Left forelimb (tissue), 1 donor: Measurements from ENCODE around the gene RPRD2.
"Not testable (repeated sequence)": the region's sequence is repeated elsewhere in the genome, so short reads cannot be mapped to it uniquely, and the experiment has no call there.

Source experiments
- DNase-seq: peaks from one replicate; pipeline ENCODE4 v3.0.0-alpha.2; 2018; ENCODE audit warnings: low spot score

The RPRD2 gene

DNA sequence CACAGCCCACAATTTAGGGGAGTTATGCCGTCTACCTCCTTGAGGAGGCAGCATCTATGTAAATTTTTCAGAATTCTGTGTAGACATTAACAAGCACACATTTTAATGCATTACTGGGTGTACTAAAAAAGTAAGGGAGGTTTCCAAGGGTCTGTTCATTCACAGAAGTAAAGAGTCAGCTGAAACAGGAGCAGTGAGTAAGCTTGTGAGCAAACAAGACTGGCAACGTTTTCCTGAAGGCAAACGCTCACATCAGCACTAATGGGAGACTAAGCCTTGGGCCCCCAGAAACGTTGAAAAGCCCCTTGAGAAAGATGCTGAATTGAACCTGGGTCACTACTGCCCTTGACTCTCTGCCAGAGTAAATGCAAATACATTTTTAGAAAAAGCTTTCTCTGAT is 25.7 kb downstream of the RPRD2 start:
- no peak for DNase-seq

DNA sequence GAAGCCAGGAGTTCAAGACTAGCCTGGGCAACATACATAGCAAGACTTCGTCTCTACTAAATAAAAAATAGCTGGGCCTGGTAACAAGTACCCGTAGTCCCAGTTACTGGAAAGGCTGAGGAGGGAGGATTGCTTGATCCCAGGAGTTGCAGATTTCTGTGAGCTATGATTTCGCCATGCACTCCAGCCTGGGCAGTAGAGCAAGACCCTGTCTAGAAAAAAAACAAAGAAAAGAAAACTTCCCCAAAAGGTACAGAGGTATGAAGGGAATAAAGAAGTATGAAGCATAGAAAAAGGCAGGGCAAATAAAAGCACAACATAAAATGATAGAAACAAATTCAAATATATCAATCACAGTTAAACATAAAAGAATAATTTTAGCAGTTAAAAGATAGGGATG is 28.7 kb downstream of the RPRD2 start:
- no peak for DNase-seq

DNA sequence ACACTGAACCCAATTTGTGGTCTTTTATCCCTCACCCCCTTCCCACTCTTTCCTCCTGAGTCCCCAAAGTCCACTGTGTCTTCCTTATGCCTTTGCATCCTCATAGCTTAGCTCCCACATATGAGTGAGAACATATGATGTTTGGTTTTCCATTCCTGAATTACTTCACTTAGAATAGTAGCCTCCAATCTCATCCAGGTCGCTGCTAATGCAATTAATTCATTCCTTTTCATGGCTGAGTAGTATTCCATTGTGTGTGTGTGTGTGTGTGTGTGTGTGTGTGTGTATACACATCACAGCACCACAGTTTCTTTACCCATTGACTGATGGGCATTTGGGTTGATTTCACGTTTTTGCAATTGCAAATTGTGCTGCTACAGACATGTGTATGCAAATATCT is 31.2 kb downstream of the RPRD2 start:
- not testable (repeated sequence) for DNase-seq

DNA sequence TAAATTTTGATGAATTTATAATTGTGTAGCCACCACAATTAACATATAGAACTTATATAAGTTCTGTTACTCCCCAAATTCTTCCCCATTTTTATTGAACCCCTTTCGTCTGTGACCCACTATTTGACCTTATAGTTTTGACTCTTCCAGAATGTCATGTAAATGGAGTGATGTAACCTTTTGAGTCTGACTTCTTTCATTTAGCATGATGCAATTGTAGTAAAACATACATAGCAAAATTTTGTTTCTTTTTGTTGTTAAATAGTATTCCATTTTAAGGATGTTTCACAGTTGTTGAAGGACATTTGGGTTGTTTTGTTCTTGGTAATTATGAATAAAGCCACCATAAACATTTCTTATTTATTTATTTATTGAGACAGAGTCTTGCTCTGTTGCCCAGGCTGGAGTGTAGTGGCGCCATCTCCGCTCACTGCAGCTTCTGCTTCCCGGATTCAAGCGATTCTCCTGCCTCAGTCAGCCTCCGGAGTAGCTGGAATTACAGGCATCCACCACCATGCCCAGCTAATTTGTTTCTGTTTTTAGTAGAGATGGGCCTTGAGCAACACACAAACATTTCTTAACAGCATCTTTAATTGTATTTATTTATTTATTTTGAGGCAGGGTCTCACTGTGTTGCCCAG is 33.6 kb downstream of the RPRD2 start:
- DNase-seq, result no peak

DNA sequence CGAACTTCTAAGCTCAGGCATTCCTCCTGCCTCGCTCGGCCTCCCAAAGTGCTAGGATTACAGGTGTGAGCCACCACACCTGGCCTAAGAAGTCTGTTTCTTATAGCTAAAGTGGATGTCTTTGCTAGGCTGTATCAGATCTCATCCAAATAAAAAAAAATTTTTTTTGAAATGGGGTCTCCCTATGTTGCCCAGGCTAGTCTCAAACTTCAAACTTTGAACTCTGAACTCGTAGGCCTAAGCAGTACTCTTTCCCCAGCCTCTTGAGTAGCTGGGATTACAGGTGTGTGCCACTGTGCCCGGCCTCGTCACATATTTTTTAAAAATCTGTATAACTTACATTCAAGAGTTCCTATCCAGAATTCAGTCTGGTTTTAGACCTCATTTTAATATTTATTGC is 40.5 kb downstream of the RPRD2 start:
- DNase-seq, result no peak

DNA sequence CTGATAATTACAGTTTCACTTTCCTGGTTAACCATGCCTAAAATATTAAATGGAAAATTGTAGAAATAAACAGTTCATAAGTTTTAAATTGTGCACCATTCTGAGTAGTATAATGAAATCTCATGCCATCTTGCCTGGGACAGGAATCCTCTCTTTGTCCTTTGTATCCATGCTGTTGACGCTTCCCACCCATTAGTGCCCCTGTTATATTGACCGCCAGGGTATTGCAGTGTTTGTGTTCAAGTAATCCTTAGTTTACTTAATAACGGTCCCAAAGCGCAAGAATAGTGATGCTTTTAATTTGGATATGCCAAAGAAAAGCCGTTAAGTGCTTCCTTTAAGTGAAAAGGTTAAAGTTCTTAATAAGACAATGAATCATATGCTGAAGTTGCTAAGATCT is 41.7 kb downstream of the RPRD2 start:
- no peak for DNase-seq

DNA sequence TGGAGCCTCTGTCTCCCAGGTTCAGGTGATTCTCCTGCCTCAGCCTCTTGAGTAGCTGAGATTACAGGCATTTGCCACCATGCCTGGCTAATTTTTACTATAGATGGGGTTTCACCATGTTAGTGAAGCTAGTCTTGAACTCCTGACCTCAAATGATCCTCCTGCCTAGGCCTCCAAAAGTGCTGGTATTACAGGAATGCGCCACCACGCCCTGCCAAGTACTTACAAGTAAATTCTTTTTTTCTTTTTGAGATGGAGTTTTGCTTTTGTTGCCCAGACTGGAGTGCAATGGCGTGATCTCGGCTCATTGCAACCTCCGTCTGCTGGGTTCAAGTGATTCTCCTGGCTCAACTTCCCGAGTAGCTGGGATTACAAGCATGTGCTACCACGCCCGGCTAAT is 42.5 kb downstream of the RPRD2 start:
- no peak for DNase-seq

DNA sequence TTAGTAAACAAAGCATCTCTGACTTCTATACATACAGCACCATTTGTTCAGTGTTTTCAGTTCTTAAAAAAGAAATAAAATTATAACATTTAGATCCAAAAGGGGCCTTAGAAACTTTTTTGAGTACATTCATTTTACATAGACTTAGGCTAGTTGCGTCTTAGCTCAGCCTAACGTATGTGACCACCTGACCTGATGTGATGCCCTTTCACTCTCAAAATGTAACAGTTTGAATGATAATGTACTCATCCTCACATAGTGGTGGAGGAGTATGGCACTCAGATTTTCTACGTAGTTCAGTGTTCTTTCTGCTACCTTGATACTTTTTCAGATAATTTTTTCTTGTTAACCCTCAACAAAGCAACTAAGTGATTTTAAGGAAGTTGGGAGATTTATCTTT is 43.4 kb downstream of the RPRD2 start:
- no peak for DNase-seq

DNA sequence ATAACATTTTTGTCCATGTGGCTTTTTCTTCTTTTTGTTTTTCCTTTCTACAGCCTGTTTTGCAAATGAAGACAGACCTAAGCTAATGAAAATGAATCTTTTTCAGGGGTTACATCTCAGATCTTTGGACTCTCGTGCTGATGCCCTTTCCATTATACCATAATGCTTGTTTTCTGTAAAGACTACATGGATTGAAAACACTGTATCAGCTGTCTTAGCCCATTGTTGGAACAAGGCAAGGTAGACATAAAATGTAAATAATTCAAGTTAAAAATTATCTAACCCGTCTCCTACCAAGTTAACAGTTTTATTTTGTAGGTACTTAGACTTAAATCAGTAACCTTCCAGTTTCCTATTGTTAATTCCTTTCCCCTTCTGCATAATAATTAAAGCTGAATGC is 44.9 kb downstream of the RPRD2 start:
- no peak for DNase-seq

DNA sequence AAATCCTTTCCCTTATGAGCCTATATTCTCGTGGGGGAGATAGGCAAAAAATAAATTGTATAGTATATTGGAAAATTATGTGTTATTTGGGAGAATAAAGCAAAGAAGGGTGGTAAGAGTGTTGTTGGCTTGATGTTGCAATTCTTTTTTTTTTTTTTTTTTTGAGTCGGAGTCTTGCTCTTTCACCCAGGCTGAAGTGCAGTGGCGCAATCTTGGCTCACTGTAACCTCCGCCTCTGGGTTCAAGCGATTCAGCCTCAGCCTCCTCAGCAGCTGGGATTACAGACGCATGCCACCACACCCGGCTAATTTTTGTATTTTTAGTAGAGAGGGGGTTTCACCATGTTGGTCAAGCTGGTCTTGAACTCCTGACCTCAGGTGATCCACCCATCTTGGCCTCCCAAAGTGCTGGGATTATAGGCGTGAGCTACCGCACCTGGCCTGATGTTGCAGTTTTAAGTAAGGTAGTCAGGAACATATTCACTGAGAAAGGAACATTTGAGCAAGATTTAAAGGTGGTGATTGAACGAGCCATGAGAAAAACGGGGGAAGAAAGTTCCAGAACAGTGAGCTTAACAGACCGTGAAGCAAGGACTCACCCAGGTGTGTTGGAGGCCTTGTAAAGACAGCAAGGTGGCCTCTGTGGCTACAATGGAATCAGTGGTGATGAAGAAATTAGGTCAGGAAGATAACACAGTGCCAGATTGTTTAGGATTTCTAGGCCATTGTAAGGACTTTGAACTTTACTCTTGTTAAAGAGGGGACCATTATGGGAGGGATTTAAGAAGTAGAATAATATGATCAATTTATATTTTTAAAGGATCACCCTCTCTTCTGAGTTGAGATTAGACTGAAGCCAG is 45.8 kb downstream of the RPRD2 start:
- DNase-seq, result no peak

DNA sequence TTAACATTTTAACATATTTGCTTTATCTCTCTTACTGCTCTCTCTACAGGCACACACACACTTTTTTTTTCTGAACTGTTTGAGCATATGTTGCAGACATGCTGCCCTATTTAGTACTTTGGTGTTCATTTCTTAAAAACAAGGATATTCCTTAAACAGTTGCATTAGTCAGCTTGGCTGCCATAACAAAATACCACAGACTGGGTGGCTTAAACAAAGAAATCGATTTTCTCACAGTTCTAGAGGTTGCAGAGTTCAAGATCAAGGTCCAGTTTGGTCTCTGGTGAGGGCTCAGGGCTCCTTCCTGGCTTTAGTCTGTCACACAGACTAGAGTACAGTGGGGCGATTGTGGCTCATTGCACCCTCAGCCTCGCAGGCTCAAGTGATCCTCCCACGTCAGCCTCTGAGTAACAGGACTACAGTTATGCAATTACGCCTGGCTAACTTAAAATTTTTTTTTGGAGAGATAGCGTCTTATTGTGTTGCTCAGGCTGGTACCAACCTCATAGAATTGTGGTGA is 46.7 kb downstream of the RPRD2 start:
- no peak for DNase-seq

DNA sequence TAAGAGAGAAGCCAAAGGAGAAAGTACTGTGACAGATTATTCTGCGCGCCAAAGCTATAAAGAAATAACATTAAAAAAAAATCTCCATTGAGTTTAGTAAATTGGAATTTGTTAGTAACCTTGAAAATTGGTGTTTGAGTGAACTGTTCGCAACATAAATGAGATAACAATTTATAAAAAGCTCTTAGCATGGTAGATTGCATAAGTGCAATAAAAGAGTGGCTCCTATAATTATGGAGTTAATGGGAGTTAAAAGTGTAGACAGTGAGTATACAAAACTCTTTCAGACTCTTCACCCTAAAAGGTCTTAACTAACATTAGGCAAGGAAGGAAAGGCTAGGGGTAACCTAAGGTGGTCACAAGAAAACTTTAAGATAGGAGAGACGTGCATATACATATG is 50.6 kb downstream of the RPRD2 start:
- DNase-seq, result no peak

DNA sequence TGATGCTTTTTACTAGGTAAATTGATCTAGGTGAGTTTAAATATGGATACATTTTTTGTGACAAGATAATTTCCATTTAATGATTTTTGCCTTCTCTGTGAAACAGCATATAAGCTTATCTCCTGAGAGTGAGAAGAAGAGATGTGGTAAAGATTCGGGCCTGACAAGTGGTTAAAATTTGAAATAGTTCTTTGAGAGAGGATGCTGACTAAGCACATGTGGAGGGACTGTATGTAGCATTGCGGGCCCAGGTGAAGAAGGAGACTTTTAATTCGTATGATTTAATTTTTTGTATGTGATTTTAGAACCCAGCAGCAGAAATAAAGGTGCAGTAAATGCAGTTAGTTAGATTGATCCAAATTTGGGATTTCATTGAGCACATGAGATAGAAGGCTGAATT is 51.9 kb downstream of the RPRD2 start:
- DNase-seq, result no peak

DNA sequence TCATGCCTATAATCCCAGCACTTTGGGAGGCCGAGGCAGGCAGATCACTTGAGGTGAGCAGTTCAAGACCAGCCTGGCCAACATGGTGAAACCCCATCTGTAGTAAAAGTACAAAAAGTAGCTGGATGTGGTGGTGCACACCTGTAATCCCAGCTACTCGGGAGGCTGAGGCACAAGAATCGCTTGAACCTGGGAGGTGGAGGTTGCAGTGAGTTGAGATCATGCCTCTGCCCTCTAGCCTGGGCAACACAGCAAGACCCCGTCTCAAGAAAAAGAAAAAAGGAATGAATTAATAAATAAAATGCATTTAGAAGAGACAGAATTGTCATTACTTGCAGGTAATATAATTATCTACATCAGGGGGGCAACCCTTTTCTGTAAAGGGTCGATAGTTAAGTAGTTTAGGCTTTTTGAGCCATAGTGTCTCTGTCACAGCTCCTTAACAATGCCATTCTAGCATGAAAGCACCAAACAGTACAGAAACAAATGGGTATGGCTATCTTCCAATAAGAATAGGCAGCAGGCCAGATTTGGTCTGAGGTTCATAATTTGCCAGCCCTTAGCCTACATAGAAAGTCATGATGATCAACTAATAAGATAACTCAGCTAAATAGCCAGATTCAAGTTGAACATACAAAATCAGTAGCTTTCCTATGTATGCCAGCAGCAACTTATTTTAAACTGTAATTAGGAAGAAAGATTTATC is 56.8 kb downstream of the RPRD2 start:
- no peak for DNase-seq

DNA sequence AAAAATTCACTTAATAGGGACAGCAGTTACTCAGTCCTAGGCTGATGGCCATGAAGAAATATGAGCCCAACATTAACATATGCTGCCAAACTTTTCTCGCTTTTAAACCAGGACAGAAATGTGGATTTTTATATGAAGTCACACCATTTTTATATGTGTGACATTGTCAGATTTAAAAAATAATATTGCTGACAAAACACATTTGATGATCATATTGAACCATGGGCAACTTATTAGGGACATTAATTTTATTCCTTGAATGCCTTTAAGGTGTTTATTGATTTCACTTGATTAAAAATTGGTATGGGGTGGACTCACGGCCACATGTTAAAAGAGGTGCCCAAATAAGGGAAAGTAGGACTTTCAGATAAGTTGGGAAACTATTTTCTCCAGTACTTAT is 58.6 kb downstream of the RPRD2 start:
- no peak for DNase-seq

DNA sequence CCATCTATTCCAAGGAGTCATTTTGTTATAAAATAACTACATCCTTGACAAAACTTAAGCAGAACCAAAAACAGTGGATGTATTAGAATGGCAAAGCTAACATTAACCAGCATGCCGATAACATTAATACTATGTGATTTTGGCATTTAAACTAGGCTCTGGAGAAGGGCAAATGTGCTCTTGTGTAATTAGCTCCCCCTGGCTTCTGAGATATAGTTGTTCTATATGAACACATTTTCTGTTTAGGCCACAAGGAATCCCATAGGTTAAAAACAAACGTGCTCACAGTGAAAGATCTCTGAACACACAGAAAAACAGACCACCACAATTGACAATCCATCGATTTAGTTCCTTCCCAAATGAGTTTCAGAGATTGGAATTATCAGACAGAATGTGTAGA is 65.9 kb downstream of the RPRD2 start:
- no peak for DNase-seq

DNA sequence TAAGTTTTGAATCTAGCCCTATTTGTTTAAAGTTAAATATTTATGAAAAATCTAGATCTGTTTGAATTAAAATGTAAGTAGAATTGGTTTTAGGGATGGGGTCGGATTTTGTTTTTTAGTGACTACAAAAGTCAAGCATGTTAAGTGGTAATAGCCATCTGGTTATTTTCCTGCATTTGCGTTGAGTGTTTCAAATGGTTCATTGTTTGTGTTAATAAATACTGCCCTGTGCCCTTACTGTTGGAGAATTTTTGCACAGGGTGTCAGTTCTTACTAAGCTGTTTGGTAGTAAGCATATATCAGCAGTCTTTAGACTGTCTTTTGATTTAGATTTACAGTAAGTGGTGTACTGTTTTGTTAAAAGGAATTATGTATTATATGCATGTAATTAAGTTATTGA is 77.2 kb downstream of the RPRD2 start:
- DNase-seq, result no peak

DNA sequence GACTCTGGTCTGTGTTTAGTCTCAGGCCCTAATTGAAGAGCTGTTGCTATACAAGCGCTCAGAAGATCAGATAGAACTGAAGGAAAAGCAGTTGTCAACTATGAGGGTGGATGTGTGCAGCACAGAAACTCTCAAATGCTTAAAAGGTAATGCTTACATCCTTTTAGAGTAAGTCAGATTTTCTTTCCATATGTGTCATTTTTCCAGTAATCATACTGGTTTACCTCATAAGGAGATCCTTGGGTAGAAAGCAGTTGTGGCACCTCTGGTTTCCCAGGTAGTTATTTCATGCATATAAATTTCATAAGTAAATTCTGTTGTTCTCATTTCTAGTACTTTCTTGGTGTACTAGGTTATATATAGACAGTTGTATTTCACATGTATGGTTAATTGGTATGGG is 80.3 kb downstream of the RPRD2 start:
- DNase-seq, result no peak

DNA sequence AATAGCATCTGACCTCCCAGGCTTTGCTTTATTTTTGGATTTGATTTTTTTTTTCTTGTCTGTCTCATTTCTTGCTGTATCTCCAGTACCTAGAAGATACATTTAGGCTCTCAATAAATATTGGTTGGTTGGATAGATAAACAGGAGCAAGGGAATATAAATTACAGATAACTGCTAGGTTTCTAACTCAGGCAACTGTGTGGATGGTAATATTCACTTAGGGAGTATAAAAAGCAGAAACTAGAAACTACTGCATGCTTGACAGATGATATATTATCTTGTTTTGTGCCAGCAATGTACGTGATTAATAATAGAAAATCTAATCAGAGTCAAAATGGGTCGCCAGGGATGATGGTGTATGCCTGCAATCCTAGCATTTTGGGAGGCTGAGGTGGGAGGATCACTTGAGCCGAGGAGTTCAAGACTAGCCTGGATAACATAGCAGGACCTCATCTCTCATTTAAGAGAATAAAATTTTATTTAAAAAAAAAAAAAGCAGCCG is 92.2 kb downstream of the RPRD2 start:
- DNase-seq, result no peak

DNA sequence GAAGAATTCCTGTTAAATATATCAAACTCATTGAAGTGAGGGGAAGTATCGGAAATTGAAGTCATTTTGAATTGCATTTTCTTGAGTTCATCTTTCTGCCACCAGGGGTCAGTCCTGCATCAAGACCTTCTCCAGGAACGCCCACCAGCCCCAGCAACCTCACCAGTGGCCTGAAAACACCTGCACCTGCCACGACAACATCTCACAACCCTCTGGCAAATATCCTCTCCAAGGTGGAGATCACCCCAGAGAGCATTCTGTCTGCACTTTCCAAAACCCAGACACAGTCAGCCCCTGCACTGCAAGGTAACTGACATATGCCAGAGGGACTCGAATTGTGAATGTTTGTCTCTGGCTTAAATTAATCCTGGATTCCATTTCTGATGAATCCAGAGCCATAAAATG is 100.5 kb downstream of the RPRD2 start:
- DNase-seq, result peak; percentile 71

DNA sequence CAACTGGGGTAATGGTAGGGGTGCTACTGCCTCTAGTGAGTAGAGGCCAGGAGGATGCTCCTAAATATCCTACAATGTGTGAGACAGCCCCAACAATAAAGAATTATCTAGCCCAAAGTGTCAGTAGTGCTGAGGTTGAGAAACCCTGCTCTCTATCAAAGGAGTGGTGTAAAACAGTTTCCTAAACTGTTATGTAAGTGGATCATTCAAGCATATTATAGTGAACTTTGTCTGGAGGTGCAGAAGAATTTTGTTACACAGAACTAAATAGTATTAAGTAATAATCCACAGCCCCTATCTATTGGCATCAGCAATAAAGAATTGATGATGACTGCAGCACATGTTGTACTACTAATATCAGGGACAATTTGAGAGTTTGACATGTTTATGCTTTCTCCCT is 103.0 kb downstream of the RPRD2 start:
- no peak for DNase-seq

DNA sequence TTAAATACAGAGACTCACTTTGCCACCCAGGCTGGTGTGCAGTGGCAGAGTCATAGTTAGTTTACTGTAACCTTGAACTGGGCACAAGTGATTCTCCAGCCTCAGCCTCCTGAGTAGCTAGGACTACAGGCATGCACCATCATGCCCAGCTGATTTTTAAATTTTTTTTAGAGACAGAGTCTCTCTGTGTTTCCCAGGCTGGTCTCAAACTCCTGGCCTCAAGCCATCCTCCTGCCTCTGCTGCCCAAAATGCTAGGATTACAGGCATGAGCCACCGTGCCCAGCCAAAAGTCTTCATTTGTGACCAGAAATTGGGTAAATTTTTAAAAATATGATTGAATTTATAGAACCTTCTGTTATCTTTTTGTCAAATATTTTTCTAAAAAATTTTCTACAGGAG is 105.3 kb downstream of the RPRD2 start:
- DNase-seq, result no peak
